HUES6 (cell line): ENCODE measurements around the gene PTPA.
A peak's percentile ranks its signal among the peaks of the same experiment; 100 is the strongest.

Experiments used
- H3K27ac ChIP-seq: 2 replicates; pipeline ENCODE4 v1.7.0; 2013; ENCODE audit warnings: low read depth, mild to moderate bottlenecking, low read length, inconsistent platforms
- H3K27me3 ChIP-seq: 2 replicates; pipeline ENCODE4 v1.6.1; 2013; ENCODE audit warnings: low read length; ENCODE audit not compliant: control insufficient read depth, insufficient read depth
- H3K36me3 ChIP-seq: 2 replicates; pipeline ENCODE4 v1.6.1; 2013; ENCODE audit warnings: low read length; ENCODE audit not compliant: control insufficient read depth, insufficient read depth
- H3K4me1 ChIP-seq: 2 replicates; pipeline ENCODE4 v1.6.1; 2013; ENCODE audit warnings: low read length; ENCODE audit not compliant: control insufficient read depth, insufficient read depth
- H3K4me3 ChIP-seq: 2 replicates; pipeline ENCODE4 v1.5.1; 2013; ENCODE audit warnings: low read depth, low read length
- H3K9ac ChIP-seq: one replicate; pipeline ENCODE4 v1.6.1; 2013; ENCODE audit warnings: mild to moderate bottlenecking, low read length
- H3K9me3 ChIP-seq: 2 replicates; pipeline ENCODE4 v1.6.1; 2013; ENCODE audit warnings: low read depth, low read length; ENCODE audit not compliant: control insufficient read depth, insufficient read depth

The PTPA gene

GRCh38 chr9:129139233-129139992 is 28.2 kb downstream of the PTPA start:
- peaks cover 45% of the 10 kb centered on the region for H3K4me1 ChIP-seq
- H3K36me3 ChIP-seq: peaks cover 46% of the 10 kb centered on the region

GRCh38 chr9:129139993-129140396 is 28.8 kb downstream of the PTPA start:
- peak overlapping the region; percentile 62 for H3K4me3 ChIP-seq
- H3K4me1 ChIP-seq: peaks cover 46% of the 10 kb centered on the region
- H3K9ac ChIP-seq: peak overlapping the region; percentile 99
- peaks cover 40% of the 10 kb centered on the region for H3K36me3 ChIP-seq
- peak overlapping the region; percentile 100 for H3K27ac ChIP-seq
- no peaks in the 10 kb centered on the region for H3K9me3 ChIP-seq
- no peaks in the 10 kb centered on the region for H3K27me3 ChIP-seq

More at GRCh38 chr9:129139233-129139992, 28.2 kb downstream of the PTPA start:
- peak overlapping the region; percentile 62 for H3K4me3 ChIP-seq
- H3K9me3 ChIP-seq: no peaks in the 10 kb centered on the region
- H3K27ac ChIP-seq: peak overlapping the region; percentile 100
- peak overlapping the region; percentile 99 for H3K9ac ChIP-seq
- no peaks in the 10 kb centered on the region for H3K27me3 ChIP-seq

GRCh38 chr9:129140397-129141065 is 29.3 kb downstream of the PTPA start:
- Histone ChIP-seq H3K9me3 (no peaks in the 10 kb centered on the region), H3K4me1 (peaks cover 52% of the 10 kb centered on the region), H3K27ac (peak overlapping the region; percentile 100), H3K9ac (peak overlapping the region; percentile 99), H3K27me3 (no peaks in the 10 kb centered on the region), H3K36me3 (peaks cover 36% of the 10 kb centered on the region), H3K4me3 (peak overlapping the region; percentile 62)

- H3K4me1 ChIP-seq: peaks cover 59% of the 10 kb centered on the region
- peak overlapping the region; percentile 62; the same call in 1 of the 2 replicates for H3K4me3 ChIP-seq
- no peaks in the 10 kb centered on the region for H3K27me3 ChIP-seq
- peak overlapping the region; percentile 100 for H3K27ac ChIP-seq
- peaks cover 33% of the 10 kb centered on the region for H3K36me3 ChIP-seq
- H3K9ac ChIP-seq: peak overlapping the region; percentile 99
- no peaks in the 10 kb centered on the region for H3K9me3 ChIP-seq
Observed at GRCh38 chr9:129141066-129142041, 30.1 kb downstream of the PTPA start.

GRCh38 chr9:129142138-129142935 is 31.1 kb downstream of the PTPA start:
- Histone ChIP-seq H3K9ac (no peak overlapping the region), H3K36me3 (peaks cover 25% of the 10 kb centered on the region), H3K4me1 (peaks cover 68% of the 10 kb centered on the region), H3K9me3 (no peaks in the 10 kb centered on the region), H3K4me3 (no peak overlapping the region), H3K27me3 (no peaks in the 10 kb centered on the region), H3K27ac (no peak overlapping the region)

- H3K27me3 ChIP-seq: no peaks in the 10 kb centered on the region
- H3K27ac ChIP-seq: peak overlapping the region; percentile 30; the same call in 1 of the 2 replicates
- peak overlapping the region; percentile 26 for H3K9ac ChIP-seq
- peaks cover 24% of the 10 kb centered on the region for H3K36me3 ChIP-seq
- no peaks in the 10 kb centered on the region for H3K9me3 ChIP-seq
- H3K4me3 ChIP-seq: peak overlapping the region; percentile 9; the same call in 1 of the 2 replicates
- peaks cover 68% of the 10 kb centered on the region for H3K4me1 ChIP-seq
Observed at GRCh38 chr9:129143031-129143927, 32.1 kb downstream of the PTPA start.

- H3K27ac ChIP-seq: peak overlapping the region; percentile 18; the same call in 1 of the 2 replicates
- peaks cover 58% of the 10 kb centered on the region for H3K4me1 ChIP-seq
- peak overlapping the region; percentile 43 for H3K9ac ChIP-seq
- no peaks in the 10 kb centered on the region for H3K27me3 ChIP-seq
- H3K9me3 ChIP-seq: no peaks in the 10 kb centered on the region
- peaks cover 33% of the 10 kb centered on the region for H3K36me3 ChIP-seq
- H3K4me3 ChIP-seq: no peak overlapping the region; the same call in 1 of the 2 replicates
Observed at GRCh38 chr9:129145316-129145715, 34.1 kb downstream of the PTPA start.

- H3K27ac ChIP-seq: peak overlapping the region; percentile 77
- peaks cover 54% of the 10 kb centered on the region for H3K4me1 ChIP-seq
- H3K36me3 ChIP-seq: peaks cover 38% of the 10 kb centered on the region
- H3K9me3 ChIP-seq: no peaks in the 10 kb centered on the region
- H3K27me3 ChIP-seq: no peaks in the 10 kb centered on the region
- no peak overlapping the region; the same call in 1 of the 2 replicates for H3K4me3 ChIP-seq
- peak overlapping the region; percentile 79 for H3K9ac ChIP-seq
Observed at GRCh38 chr9:129145841-129146292, 34.7 kb downstream of the PTPA start.

- Histone ChIP-seq H3K9me3 (no peaks in the 10 kb centered on the region), H3K9ac (peak overlapping the region; percentile 79), H3K27me3 (no peaks in the 10 kb centered on the region), H3K4me3 (no peak overlapping the region; the same call in 1 of the 2 replicates), H3K27ac (peak overlapping the region; percentile 77), H3K36me3 (peaks cover 40% of the 10 kb centered on the region), H3K4me1 (peaks cover 48% of the 10 kb centered on the region)
Observed at GRCh38 chr9:129146441-129146941, 35.3 kb downstream of the PTPA start.
